HFF-Myc (cell line): ENCODE data around the gene NOD1.

ENCODE experiments used
- DNase-seq: peaks from one replicate; pipeline ENCODE4 v3.0.0-alpha.2; 2011; ENCODE audit warnings: low read depth; ENCODE audit errors: extremely low read depth
- H3K4me3 ChIP-seq: replicated peaks from 2 replicates; pipeline ENCODE4 v1.5.1; 2011; ENCODE audit warnings: low read depth, mild to moderate bottlenecking, control low read depth, low read length
- TF ChIP-seq, protein P1 (sequence below): IDR thresholded peaks from 2 replicates; pipeline ENCODE4 v1.5.1; 2012; ENCODE audit warnings: mild to moderate bottlenecking, low read depth, low read length, control low read depth; ENCODE audit errors: missing control alignments

Gene NOD1

GRCh38 chr7:30522159-30522558 is 43.6 kb upstream of the NOD1 start:
- no peak for DNase-seq
- H3K4me3 ChIP-seq: no peak overlapping the region
- TF ChIP-seq, protein P1, sequence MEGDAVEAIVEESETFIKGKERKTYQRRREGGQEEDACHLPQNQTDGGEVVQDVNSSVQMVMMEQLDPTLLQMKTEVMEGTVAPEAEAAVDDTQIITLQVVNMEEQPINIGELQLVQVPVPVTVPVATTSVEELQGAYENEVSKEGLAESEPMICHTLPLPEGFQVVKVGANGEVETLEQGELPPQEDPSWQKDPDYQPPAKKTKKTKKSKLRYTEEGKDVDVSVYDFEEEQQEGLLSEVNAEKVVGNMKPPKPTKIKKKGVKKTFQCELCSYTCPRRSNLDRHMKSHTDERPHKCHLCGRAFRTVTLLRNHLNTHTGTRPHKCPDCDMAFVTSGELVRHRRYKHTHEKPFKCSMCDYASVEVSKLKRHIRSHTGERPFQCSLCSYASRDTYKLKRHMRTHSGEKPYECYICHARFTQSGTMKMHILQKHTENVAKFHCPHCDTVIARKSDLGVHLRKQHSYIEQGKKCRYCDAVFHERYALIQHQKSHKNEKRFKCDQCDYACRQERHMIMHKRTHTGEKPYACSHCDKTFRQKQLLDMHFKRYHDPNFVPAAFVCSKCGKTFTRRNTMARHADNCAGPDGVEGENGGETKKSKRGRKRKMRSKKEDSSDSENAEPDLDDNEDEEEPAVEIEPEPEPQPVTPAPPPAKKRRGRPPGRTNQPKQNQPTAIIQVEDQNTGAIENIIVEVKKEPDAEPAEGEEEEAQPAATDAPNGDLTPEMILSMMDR: no peak

DNA sequence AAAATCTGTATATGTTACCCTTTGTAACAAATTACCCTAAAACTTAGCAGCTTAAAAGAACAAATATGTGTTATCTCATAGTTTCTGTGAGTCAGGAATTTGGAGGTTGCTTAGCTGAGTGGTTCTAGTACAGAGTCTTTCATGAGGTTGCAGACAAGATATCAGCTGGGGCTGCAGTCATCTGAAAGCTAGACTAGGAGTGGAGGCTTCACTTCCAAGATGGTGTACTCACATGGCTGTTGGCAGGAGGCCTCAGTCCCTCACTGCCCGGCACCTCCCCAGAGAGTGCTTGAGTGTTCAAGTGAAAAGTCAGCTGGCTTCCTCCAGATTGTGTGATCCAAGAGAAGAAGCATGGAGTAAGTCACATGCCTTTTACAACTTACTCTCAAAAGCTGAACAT is 42.9 kb upstream of the NOD1 start:
- DNase-seq: no peak
- no peak overlapping the region for H3K4me3 ChIP-seq
- TF ChIP-seq, protein P1: no peak

- H3K4me3 ChIP-seq: no peak overlapping the region
- no peak for DNase-seq
- TF ChIP-seq, protein P1: no peak
These were observed 40.5 kb upstream of the NOD1 start for GRCh38 chr7:30519122-30519521.

DNA sequence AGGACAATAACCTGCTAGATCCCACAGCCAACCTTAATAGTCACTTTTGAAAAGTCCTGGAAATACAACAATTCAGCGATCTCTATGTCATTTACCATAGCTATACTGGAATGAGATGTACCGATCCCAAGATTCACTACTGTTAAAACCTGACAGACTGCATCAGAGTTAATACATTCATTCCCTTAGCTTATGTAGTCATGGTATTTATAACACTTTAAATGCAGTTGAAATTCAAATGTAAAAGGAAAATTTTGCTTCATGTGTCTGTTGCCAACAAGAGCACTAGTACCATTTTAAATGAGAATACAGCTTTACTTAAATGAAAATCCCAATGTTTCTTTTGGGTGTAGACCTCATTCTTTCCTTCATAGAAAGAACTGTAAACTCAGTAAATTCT is 37.2 kb upstream of the NOD1 start:
- TF ChIP-seq, protein P1: no peak
- H3K4me3 ChIP-seq: no peak overlapping the region
- no peak for DNase-seq

DNA sequence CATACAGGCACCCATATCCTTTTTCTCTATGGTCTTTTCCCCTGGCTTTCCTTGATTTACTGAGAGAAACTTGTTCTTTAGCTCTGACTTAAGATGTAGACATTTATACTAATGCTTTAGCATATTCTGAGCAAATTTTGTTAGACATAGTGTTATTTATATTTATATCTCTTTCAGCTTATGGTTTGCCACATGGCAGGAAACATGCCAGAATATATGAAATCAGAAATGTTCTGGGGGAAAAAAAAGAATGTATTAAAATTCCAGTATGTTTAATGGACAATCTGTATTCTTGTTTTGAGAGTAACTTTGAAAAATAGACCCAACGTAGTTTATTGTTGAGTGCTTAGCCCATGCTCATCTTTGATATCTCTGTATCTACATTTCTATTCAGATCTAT is 36.2 kb upstream of the NOD1 start:
- H3K4me3 ChIP-seq: no peak overlapping the region
- TF ChIP-seq, protein P1: no peak
- no peak for DNase-seq

GRCh38 chr7:30514177-30514576 is 35.6 kb upstream of the NOD1 start:
- TF ChIP-seq, protein P1: no peak
- DNase-seq: no peak
- H3K4me3 ChIP-seq: no peak overlapping the region

DNA sequence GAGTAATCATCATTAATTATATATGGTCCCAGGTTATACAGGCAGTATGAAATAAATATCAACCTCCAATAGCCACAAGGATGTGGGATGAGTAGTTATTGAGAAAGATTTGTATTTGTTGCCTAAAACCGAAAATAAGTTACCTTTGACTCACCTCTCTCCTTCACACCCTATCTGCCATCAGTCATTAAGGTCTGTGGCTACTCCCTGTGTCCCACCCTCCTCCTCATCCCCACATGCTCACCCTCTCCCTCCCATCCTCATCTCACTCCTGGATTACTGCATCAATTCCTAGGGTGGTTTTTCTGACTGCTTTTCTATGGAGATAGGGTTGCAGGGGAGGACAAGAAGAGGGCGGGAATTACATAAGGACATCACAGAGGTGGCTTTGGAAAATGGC is 35.2 kb upstream of the NOD1 start:
- no peak for DNase-seq
- H3K4me3 ChIP-seq: no peak overlapping the region
- TF ChIP-seq, protein P1: no peak
